ENCODE results near the gene C1orf74.

- no peak for TF ChIP-seq RAD21 (IDR thresholded peaks at IDR 0.05)
- TF ChIP-seq CTCF (IDR thresholded peaks at IDR 0.05; ENCODE audit: low read depth, low read length, missing input control) = no peak
- no peak for TF ChIP-seq YY1 (IDR thresholded peaks at IDR 0.05)
- no peak for TF ChIP-seq SP1 (IDR thresholded peaks at IDR 0.05)
- no peak for TF ChIP-seq REST (IDR thresholded peaks at IDR 0.05)
- TF ChIP-seq GABPA (IDR thresholded peaks at IDR 0.05 in 1 of 2, conservative IDR thresholded peaks at IDR 0.05 in 1 of 2) = no peak
- TF ChIP-seq HNF4A (conservative IDR thresholded peaks at IDR 0.05) = no peak
Observed at GRCh38 chr1:209809611-209810010, 25.3 kb upstream of the C1orf74 start.
